SK-N-SH (cell line): Measurements from ENCODE around the gene GSTO2. TPM values are rescaled to one million over a fixed set of nuclear protein-coding genes. Genes with fewer than 3 reads are reported as not detected.
A peak's percentile ranks its signal among the peaks of the same experiment; 100 is the strongest.

Experiments
- CTCF ChIA-PET: fragments of 300-600, 350-600 bp; formaldehyde crosslinking; extraction: SDS; loops from one replicate; lab custom pipeline; 2021; lab: Yijun Ruan, JAX
- POLR2A ChIA-PET: fragments of 350-600 bp; sonication (Branson Sonifier 250); formaldehyde crosslinking; extraction: SDS; loops from one replicate; lab custom pipeline; 2020; ENCODE audit warnings: antibody characterized with exemption, inconsistent platforms; lab: Yijun Ruan, JAX
- DNase-seq: peaks from one replicate; pipeline ENCODE4 v3.0.0; 2012
- H2AFZ ChIP-seq: fragments of 200-600 bp; sonication (generic); 2 replicates; pipeline ENCODE4 v1.8.1; 2016; ENCODE audit warnings: antibody characterized with exemption, mild to moderate bottlenecking, low read depth
- H3F3A ChIP-seq: fragments of 200-600 bp; sonication (generic); replicated peaks from 2 replicates; pipeline ENCODE3; 2016; ENCODE audit warnings: antibody characterized with exemption, mild to moderate bottlenecking; ENCODE audit not compliant: insufficient read depth
- H3K27ac ChIP-seq, 2 experiments: fragments of 200-500 bp in 1 of 2; fragments of 200-600 bp in 1 of 2; sonication (Bioruptor generic) in 1 of 2; sonication (generic), shearing (Covaris generic) in 1 of 2; 2 replicates each; pipeline versions ENCODE4 v1.5.1 to v1.6.1; 2014 to 2016; ENCODE audit warnings: low read depth in 2 of 2, inconsistent platforms in 1 of 2, low read length in 1 of 2, mild to moderate bottlenecking in 1 of 2, mixed read lengths in 1 of 2
- H3K27me3 ChIP-seq: fragments of 200-600 bp; sonication (generic), shearing (Covaris generic); 2 replicates; pipeline ENCODE4 v1.6.1; 2016; ENCODE audit warnings: mixed run types; ENCODE audit not compliant: insufficient read depth
- H3K36me3 ChIP-seq, 2 experiments: fragments of 200-500 bp in 1 of 2; fragments of 200-600 bp in 1 of 2; sonication (Bioruptor generic) in 1 of 2; sonication (generic) in 1 of 2; replicated peaks in 1 of 2; 2 replicates each; pipeline versions ENCODE3 to v1.5.1; 2014 to 2016; ENCODE audit warnings: low read length in 1 of 2, mild to moderate bottlenecking in 1 of 2; ENCODE audit not compliant: insufficient read depth in 2 of 2, control insufficient read depth in 1 of 2
- H3K4me1 ChIP-seq, 2 experiments: fragments of 200-500 bp in 1 of 2; fragments of 200-600 bp in 1 of 2; sonication (Bioruptor generic) in 1 of 2; sonication (generic), shearing (Covaris generic) in 1 of 2; 2 replicates each; pipeline versions ENCODE4 v1.5.1 to v1.6.1; 2014 to 2016; ENCODE audit warnings: low read depth in 1 of 2, low read length in 1 of 2, mixed run types in 1 of 2; ENCODE audit not compliant: insufficient read depth in 2 of 2, control insufficient read depth in 1 of 2
- H3K4me2 ChIP-seq: fragments of 200-600 bp; sonication (generic), shearing (Covaris generic); 2 replicates; pipeline ENCODE4 v1.6.1; 2017; ENCODE audit warnings: mixed run types
- H3K4me3 ChIP-seq, 2 experiments: fragments of 200-500 bp in 1 of 2; fragments of 200-600 bp in 1 of 2; sonication (Bioruptor generic) in 1 of 2; sonication (generic), shearing (Covaris generic) in 1 of 2; 2 replicates each; pipeline versions ENCODE4 v1.5.1 to v1.8.1; 2014 to 2016; ENCODE audit warnings: low read depth in 2 of 2, inconsistent platforms in 1 of 2, low read length in 1 of 2, mild to moderate bottlenecking in 1 of 2, mixed read lengths in 1 of 2, moderate library complexity in 1 of 2
- H3K79me2 ChIP-seq: fragments of 200-600 bp; sonication (generic); 2 replicates; pipeline ENCODE4 v1.8.1; 2017; ENCODE audit warnings: mild to moderate bottlenecking; ENCODE audit not compliant: insufficient read depth
- H3K9ac ChIP-seq: fragments of 200-600 bp; sonication (generic); 2 replicates; pipeline ENCODE4 v1.6.1; 2017; ENCODE audit warnings: mixed run types
- H3K9me2 ChIP-seq: fragments of 200-600 bp; sonication (generic); 2 replicates; pipeline ENCODE4 v1.6.1; 2017; ENCODE audit warnings: mixed run types
- H3K9me3 ChIP-seq: fragments of 200-600 bp; sonication (generic); 2 replicates; pipeline ENCODE4 v1.6.1; 2017; ENCODE audit warnings: mixed run types, mild to moderate bottlenecking, moderate library complexity
- H4K20me1 ChIP-seq: fragments of 200-600 bp; sonication (generic); 2 replicates; pipeline ENCODE4 v1.6.1; 2017; ENCODE audit warnings: mild to moderate bottlenecking, mixed run types; ENCODE audit not compliant: insufficient read depth
- CHD2 ChIP-seq: fragments of 150-350 bp; IDR thresholded peaks from 2 replicates; pipeline ENCODE4 v1.6.1; 2018; ENCODE audit warnings: low read length; ENCODE audit not compliant: partially characterized antibody
- EP300 ChIP-seq, 2 experiments: IDR thresholded peaks; 2 replicates each; pipeline versions ENCODE4 v1.4.0 to v1.6.1; 2012; ENCODE audit warnings: borderline replicate concordance in 1 of 2, low read depth in 1 of 2, low read length in 1 of 2
- EZH2phosphoT487 ChIP-seq: fragments of 200-600 bp; sonication (generic); IDR thresholded peaks from 2 replicates; pipeline ENCODE4 v1.6.1; 2017; ENCODE audit warnings: low read depth, mixed run types, mild to moderate bottlenecking, antibody characterized with exemption, moderate library complexity, borderline replicate concordance
- FOSL2 ChIP-seq: IDR thresholded peaks from 2 replicates; pipeline ENCODE4 v1.4.0; 2012; ENCODE audit warnings: low read depth, mild to moderate bottlenecking, moderate library complexity, borderline replicate concordance
- FOXM1 ChIP-seq: IDR thresholded peaks from 2 replicates; pipeline ENCODE4 v1.4.0; 2012; ENCODE audit warnings: low read depth, mild to moderate bottlenecking
- GABPA ChIP-seq: IDR thresholded peaks from 2 replicates; pipeline ENCODE4 v1.4.0; 2012; ENCODE audit warnings: low read depth, mild to moderate bottlenecking
- GATA2 ChIP-seq: sonication (generic); formaldehyde crosslinking; IDR thresholded peaks from 2 replicates; pipeline ENCODE4 v1.5.0; 2020; ENCODE audit warnings: mild to moderate bottlenecking, missing genetic modification reagents
- JUND ChIP-seq: IDR thresholded peaks from 2 replicates; pipeline ENCODE4 v1.4.0; 2012
- MEF2A ChIP-seq: IDR thresholded peaks from 2 replicates; pipeline ENCODE4 v1.4.0; 2012; ENCODE audit warnings: low read depth, borderline replicate concordance
- MXI1 ChIP-seq: IDR thresholded peaks from 2 replicates; pipeline ENCODE4 v1.6.1; 2012; ENCODE audit warnings: mild to moderate bottlenecking, low read depth, low read length, improper control_type of control experiment
- NFIC ChIP-seq: IDR thresholded peaks from 2 replicates; pipeline ENCODE4 v1.4.0; 2012; ENCODE audit warnings: borderline replicate concordance
- POLR2AphosphoS5 ChIP-seq: IDR thresholded peaks from 2 replicates; pipeline ENCODE4 v1.6.1; 2012; ENCODE audit warnings: low read depth, low read length
- RAD21 ChIP-seq: IDR thresholded peaks from 2 replicates; pipeline ENCODE4 v1.6.1; 2012; ENCODE audit warnings: mild to moderate bottlenecking, low read length
- RCOR1 ChIP-seq: fragments of 150-350 bp; IDR thresholded peaks from 2 replicates; pipeline ENCODE4 v1.6.1; 2017; ENCODE audit warnings: antibody characterized with exemption, low read length
- SIN3A ChIP-seq: IDR thresholded peaks from 2 replicates; pipeline ENCODE4 v1.6.1; 2012; ENCODE audit warnings: low read depth, mild to moderate bottlenecking, low read length, moderate library complexity, borderline replicate concordance
- SMC3 ChIP-seq: IDR thresholded peaks from 2 replicates; pipeline ENCODE4 v1.6.1; 2012; ENCODE audit warnings: low read depth, low read length, improper control_type of control experiment
- TAF1 ChIP-seq: IDR thresholded peaks from 2 replicates; pipeline ENCODE4 v1.6.1; 2012; ENCODE audit warnings: low read depth, mild to moderate bottlenecking, low read length, moderate library complexity, borderline replicate concordance
- TCF12 ChIP-seq: IDR thresholded peaks from 2 replicates; pipeline ENCODE4 v1.4.0; 2012
- WGBS: methylation state at CpG from one replicate; pipeline ENCODE4 v1.1.6; 2017; ENCODE audit warnings: low lambda C conversion rate; 5-methylcytosine and 5-hydroxymethylcytosine counted together
- polyA plus RNA-seq, 3 experiments: library from polyadenylated mRNA; depleted of rRNA; stranded (reverse); fragments of >200 nt; gene quantifications; 2 replicates each; pipeline ENCODE4 v1.2.3, GENCODE V29; 2012
- TF ChIP-seq, protein P1 (sequence below): IDR thresholded peaks from 2 replicates; pipeline ENCODE4 v1.4.0; 2012; ENCODE audit warnings: low read depth
- TF ChIP-seq, protein P2 (sequence below): fragments of 200-600 bp; sonication (generic); IDR thresholded peaks from 2 replicates; pipeline ENCODE4 v1.6.1; 2017; ENCODE audit warnings: antibody characterized with exemption, mild to moderate bottlenecking, moderate library complexity
- TF ChIP-seq, protein P3 (sequence below): IDR thresholded peaks from 2 replicates; pipeline ENCODE4; 2012

Gene GSTO2
- polyA plus RNA-seq, 1 of the 3 experiments (the other 2 are of a cell fraction), result 0.49 TPM

DNA sequence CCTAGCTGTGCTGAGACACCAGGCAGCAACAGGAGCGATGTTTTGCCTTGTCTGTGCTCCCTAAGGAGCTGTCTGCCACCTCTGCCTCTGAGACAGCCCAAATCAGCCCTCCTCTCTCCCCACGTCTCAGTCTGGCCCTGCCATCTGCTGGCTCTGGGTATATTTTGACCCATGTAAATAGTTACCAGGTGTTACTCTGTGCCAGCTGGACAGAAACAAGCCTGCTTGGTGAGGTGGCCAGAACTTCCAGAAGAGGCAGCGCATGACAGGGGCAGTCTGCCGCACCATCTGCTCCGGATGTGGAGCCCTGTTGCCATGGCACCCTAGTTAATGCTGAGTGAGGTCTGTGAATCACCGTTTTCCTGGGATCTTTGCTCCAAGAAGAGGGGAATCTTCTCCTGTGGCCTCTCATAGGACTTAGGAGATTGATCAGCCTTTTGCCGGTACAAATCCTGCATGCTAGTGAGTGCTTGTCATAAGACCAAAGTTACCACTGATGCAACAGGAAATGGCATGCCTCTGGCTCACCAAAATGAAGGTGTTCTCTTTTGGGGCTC, 31.8 kb downstream of the GSTO2 start:
- Histone ChIP-seq H3K27ac (peak overlapping the region; percentile 96 to 98), H3K4me2 (peak overlapping the region; percentile 83), H3K36me3 (no peaks in the 10 kb centered on the region), H3K9ac (peak overlapping the region; percentile 82), H3K79me2 (no peaks in the 10 kb centered on the region), H3K9me2 (no peaks in the 10 kb centered on the region), H2AFZ (peak overlapping the region; percentile 50; the same call in 1 of the 2 replicates), H3K27me3 (no peaks in the 10 kb centered on the region), H3K9me3 (no peaks in the 10 kb centered on the region), H3F3A (peaks cover 19% of the 10 kb centered on the region), H3K4me3 (peak overlapping the region; percentile 9 to 15; a peak in 3 of 4 replicates), H4K20me1 (no peaks in the 10 kb centered on the region), H3K4me1 (peaks cover 22 to 35% of the 10 kb centered on the region in 2 experiments)
- POLR2A ChIA-PET, result interaction anchor here (1.1 kb wide), 1 partner anchor 37 kb away, joined by 3 read pairs; the partner anchor contains the start of gene ITPRIP
- WGBS, result 2% methylated on average over 7 of the region's 7 CpGs
- TF ChIP-seq POLR2AphosphoS5, result peak; percentile 48; the same call in 1 of the 2 replicates
- TF ChIP-seq, protein P1, sequence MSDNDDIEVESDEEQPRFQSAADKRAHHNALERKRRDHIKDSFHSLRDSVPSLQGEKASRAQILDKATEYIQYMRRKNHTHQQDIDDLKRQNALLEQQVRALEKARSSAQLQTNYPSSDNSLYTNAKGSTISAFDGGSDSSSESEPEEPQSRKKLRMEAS, result peak; percentile 80
- TF ChIP-seq FOXM1, result no peak
- TF ChIP-seq GATA2, result no peak
- peak; percentile 64; the same call in 1 of the 2 replicates for TF ChIP-seq FOSL2
- TF ChIP-seq, protein P2, sequence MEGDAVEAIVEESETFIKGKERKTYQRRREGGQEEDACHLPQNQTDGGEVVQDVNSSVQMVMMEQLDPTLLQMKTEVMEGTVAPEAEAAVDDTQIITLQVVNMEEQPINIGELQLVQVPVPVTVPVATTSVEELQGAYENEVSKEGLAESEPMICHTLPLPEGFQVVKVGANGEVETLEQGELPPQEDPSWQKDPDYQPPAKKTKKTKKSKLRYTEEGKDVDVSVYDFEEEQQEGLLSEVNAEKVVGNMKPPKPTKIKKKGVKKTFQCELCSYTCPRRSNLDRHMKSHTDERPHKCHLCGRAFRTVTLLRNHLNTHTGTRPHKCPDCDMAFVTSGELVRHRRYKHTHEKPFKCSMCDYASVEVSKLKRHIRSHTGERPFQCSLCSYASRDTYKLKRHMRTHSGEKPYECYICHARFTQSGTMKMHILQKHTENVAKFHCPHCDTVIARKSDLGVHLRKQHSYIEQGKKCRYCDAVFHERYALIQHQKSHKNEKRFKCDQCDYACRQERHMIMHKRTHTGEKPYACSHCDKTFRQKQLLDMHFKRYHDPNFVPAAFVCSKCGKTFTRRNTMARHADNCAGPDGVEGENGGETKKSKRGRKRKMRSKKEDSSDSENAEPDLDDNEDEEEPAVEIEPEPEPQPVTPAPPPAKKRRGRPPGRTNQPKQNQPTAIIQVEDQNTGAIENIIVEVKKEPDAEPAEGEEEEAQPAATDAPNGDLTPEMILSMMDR, result peak; percentile 39; the same call in 1 of the 2 replicates
- peak; percentile 98 for TF ChIP-seq TCF12
- peak; percentile 42; the same call in 1 of the 2 replicates for TF ChIP-seq SMC3
- peak in 1 of 2 experiments; percentile 38; a peak in 1 of 4 replicates for TF ChIP-seq EP300 (IDR thresholded peaks at IDR 0.05; ENCODE audit: borderline replicate concordance in 1 of 2, low read depth in 1 of 2, low read length in 1 of 2)
- TF ChIP-seq, protein P3, sequence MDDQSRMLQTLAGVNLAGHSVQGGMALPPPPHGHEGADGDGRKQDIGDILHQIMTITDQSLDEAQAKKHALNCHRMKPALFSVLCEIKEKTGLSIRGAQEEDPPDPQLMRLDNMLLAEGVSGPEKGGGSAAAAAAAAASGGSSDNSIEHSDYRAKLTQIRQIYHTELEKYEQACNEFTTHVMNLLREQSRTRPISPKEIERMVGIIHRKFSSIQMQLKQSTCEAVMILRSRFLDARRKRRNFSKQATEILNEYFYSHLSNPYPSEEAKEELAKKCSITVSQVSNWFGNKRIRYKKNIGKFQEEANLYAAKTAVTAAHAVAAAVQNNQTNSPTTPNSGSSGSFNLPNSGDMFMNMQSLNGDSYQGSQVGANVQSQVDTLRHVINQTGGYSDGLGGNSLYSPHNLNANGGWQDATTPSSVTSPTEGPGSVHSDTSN, result peak; percentile 69
- TF ChIP-seq JUND, result peak; percentile 44; the same call in 1 of the 2 replicates
- TF ChIP-seq TAF1, result no peak
- TF ChIP-seq GABPA, result peak; percentile 20; the same call in 1 of the 2 replicates
- peak; percentile 65 for TF ChIP-seq RAD21
- TF ChIP-seq EZH2phosphoT487, result no peak
- TF ChIP-seq NFIC, result peak; percentile 67
- TF ChIP-seq SIN3A, result no peak; the same call in 1 of the 2 replicates
- peak; percentile 84 for TF ChIP-seq MXI1
- peak; percentile 42; the same call in 1 of the 2 replicates for TF ChIP-seq RCOR1
- TF ChIP-seq CHD2, result peak; percentile 47
- TF ChIP-seq MEF2A, result 0 out of 2 replicates have a peak, but pooled peaks have one; percentile 16
- CTCF ChIA-PET, result interaction anchor here (0.6 to 3.5 kb wide), 15 partner anchors 9 to 322 kb away, joined by 3 to 46 read pairs (median 4); partner anchors contain the start of gene ITPRIP
- peak; percentile 83 for DNase-seq
